ENCODE data around the gene BHLHA15. TPM values are rescaled to one million over a fixed set of nuclear protein-coding genes. Genes with fewer than 3 reads are reported as not detected.

The BHLHA15 gene
- total RNA-seq, 2 donors from 2014 or later, result 247 to 584 TPM

- peaks cover 28% of the 10 kb centered on the region for H3K4me1 ChIP-seq
- H3K27me3 ChIP-seq, result no peaks in the 10 kb centered on the region
- intact Hi-C loops (cut with DNase I), result no loop called here
- TF ChIP-seq CTCF (IDR thresholded peaks at IDR 0.05) (no peak), POLR2A (IDR thresholded peaks at IDR 0.05) (no peak)
- H3K9me3 ChIP-seq, result no peaks in the 10 kb centered on the region
- H3K36me3 ChIP-seq (replicated peaks in 1 of 2; ENCODE audit: insufficient read depth in 1 of 2, low read depth in 2 of 2), result no peaks in the 10 kb centered on the region
- H3K4me3 ChIP-seq, result no peak overlapping the region
- peak overlapping the region; percentile 72 to 87 (median 82) for H3K27ac ChIP-seq
- 49 to 86% methylated on average over 1 to 11 of the region's 11 CpGs for WGBS, 2 donors
- ATAC-seq (no peak), DNase-seq (peak in 1 of 4 donors; percentile 23)
These were observed 18.2 kb downstream of the BHLHA15 start for GRCh38 chr7:98229441-98229840.

- peak overlapping the region in 3 of 4 donors; percentile 82 to 87 (median 82) for H3K27ac ChIP-seq
- DNase-seq (peak in 1 of 4 donors; percentile 11), ATAC-seq (no peak)
- WGBS, 2 donors, result 92 to 94% methylated on average over 12 to 16 of the region's 17 CpGs
- no peaks in the 10 kb centered on the region for H3K36me3 ChIP-seq (replicated peaks in 1 of 2; ENCODE audit: insufficient read depth in 1 of 2, low read depth in 2 of 2)
- peaks cover 28% of the 10 kb centered on the region for H3K4me1 ChIP-seq
- H3K27me3 ChIP-seq, result no peaks in the 10 kb centered on the region
- H3K9me3 ChIP-seq, result no peaks in the 10 kb centered on the region
- intact Hi-C loops (cut with DNase I), result no loop called here
- no peak for TF ChIP-seq CTCF (IDR thresholded peaks at IDR 0.05)
- TF ChIP-seq POLR2A (IDR thresholded peaks at IDR 0.05), result no peak
- H3K4me3 ChIP-seq, result no peak overlapping the region
These were observed 18.9 kb downstream of the BHLHA15 start for GRCh38 chr7:98229991-98230745.

GRCh38 chr7:98230746-98231471, 19.7 kb downstream of the BHLHA15 start:
- no peak for ATAC-seq
- Histone ChIP-seq H3K36me3 (replicated peaks in 1 of 2; ENCODE audit: insufficient read depth in 1 of 2, low read depth in 2 of 2) (no peaks in the 10 kb centered on the region), H3K9me3 (no peaks in the 10 kb centered on the region), H3K4me1 (peaks cover 28% of the 10 kb centered on the region), H3K27me3 (no peaks in the 10 kb centered on the region), H3K4me3 (no peak overlapping the region), H3K27ac (no peak overlapping the region)
- WGBS, 2 donors, result 91 to 94% methylated on average over 10 to 28 of the region's 30 CpGs
- intact Hi-C loops (cut with DNase I), result no loop called here
- DNase-seq, result peak in 1 of 4 donors; percentile 15
- TF ChIP-seq POLR2A (IDR thresholded peaks at IDR 0.05), result no peak
- TF ChIP-seq CTCF (IDR thresholded peaks at IDR 0.05), result no peak

- ATAC-seq (no peak), DNase-seq (no peak)
- H3K27me3 ChIP-seq, result no peaks in the 10 kb centered on the region
- intact Hi-C loops (cut with DNase I), result no loop called here
- no peaks in the 10 kb centered on the region for H3K9me3 ChIP-seq
- WGBS, 2 donors, result 88 to 94% methylated on average over 9 to 11 of the region's 25 CpGs
- H3K36me3 ChIP-seq (replicated peaks in 1 of 2; ENCODE audit: insufficient read depth in 1 of 2, low read depth in 2 of 2), result no peaks in the 10 kb centered on the region
- TF ChIP-seq POLR2A (IDR thresholded peaks at IDR 0.05) (no peak), CTCF (IDR thresholded peaks at IDR 0.05) (no peak)
- H3K27ac ChIP-seq, result no peak overlapping the region
- no peak overlapping the region for H3K4me3 ChIP-seq
- peaks cover 28% of the 10 kb centered on the region for H3K4me1 ChIP-seq
These were observed 20.4 kb downstream of the BHLHA15 start for GRCh38 chr7:98231493-98232262.

All from body of pancreas (tissue), 4 donors.